ENCODE results near the gene IFNAR2. TPM values are rescaled to one million over a fixed set of nuclear protein-coding genes. Genes with fewer than 3 reads are reported as not detected.

IFNAR2 gene
- total RNA-seq, 1 donor from 2014 or later: 34.5 TPM

DNA sequence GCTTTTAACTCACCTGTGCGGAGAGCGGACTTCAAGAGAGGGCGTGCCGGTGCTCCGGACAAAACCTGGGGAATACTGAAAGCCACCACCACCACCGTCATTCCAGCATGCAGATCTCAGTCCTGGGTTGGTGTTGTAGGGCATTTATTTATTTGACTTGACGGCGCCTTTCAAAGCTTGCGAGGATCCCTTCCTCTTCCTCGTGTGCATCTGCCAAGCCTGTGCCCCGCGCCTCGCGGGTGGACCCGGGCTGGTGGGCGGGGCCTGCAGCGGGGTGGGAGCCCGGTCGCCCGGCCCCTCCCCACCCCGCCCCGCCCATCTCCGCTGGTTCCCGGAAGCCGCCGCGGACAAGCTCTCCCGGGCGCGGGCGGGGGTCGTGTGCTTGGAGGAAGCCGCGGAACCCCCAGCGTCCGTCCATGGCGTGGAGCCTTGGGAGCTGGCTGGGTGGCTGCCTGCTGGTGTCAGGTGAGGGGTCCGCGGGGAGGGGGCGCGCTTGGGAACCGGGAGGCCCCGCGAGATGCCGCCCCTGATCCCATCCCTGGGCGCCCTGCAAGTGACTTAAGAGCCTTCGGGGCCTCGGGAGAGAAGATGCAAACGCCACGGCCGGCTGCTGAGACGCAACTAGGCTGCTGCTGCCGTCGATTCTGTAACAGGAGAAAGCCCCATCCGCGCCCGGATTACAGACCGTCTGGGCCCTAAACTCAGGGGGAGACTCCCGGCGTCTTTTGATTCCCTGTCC lies 36.5 kb downstream of the IFNAR2 start, which contains the start of gene IL10RB:
Gene IL10RB, plus strand, starts transcription at position 318 of the 739 bp plus-strand sequence. Its CDS starts 99 bp downstream, at position 417.
- H3K4me1 ChIP-seq: peaks cover 43% of the 10 kb centered on the region
- TF ChIP-seq, protein P1, sequence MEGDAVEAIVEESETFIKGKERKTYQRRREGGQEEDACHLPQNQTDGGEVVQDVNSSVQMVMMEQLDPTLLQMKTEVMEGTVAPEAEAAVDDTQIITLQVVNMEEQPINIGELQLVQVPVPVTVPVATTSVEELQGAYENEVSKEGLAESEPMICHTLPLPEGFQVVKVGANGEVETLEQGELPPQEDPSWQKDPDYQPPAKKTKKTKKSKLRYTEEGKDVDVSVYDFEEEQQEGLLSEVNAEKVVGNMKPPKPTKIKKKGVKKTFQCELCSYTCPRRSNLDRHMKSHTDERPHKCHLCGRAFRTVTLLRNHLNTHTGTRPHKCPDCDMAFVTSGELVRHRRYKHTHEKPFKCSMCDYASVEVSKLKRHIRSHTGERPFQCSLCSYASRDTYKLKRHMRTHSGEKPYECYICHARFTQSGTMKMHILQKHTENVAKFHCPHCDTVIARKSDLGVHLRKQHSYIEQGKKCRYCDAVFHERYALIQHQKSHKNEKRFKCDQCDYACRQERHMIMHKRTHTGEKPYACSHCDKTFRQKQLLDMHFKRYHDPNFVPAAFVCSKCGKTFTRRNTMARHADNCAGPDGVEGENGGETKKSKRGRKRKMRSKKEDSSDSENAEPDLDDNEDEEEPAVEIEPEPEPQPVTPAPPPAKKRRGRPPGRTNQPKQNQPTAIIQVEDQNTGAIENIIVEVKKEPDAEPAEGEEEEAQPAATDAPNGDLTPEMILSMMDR (IDR thresholded peaks at IDR 0.05): no peak
- no peaks in the 10 kb centered on the region for H3K9me3 ChIP-seq
- DNase-seq: peak; percentile 84
- H3K4me3 ChIP-seq: peak within 1 kb of the TSS; percentile 82
- peak within 1 kb of the TSS; percentile 91 for H3K27ac ChIP-seq
- H3K27me3 ChIP-seq (ENCODE audit: low read depth): no peaks in the 10 kb centered on the region
- intact Hi-C loops (cut with DNase I): no loop called here
- ATAC-seq: peak; percentile 95
- peaks cover 38% of the 10 kb centered on the region for H3K36me3 ChIP-seq

DNA sequence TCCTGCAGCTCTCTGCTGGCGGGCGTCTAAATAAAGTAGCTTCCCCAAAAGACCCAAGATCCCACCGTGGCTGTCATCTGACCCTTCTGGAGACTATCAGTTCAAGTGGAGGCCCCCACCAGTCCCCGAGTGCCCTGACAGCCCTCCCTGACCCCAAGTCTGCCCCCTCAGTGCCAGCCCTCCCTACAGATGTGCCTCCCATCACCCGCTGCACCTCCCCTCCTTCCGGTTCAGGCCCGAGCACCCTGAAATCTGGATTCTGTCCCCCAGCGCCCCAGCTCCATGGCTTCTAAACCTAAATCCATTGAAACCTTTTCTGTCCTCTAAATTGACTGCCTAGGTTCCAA lies 37.0 kb downstream of the IFNAR2 start:
- intact Hi-C loops (cut with DNase I): no loop called here
- DNase-seq: no peak
- ATAC-seq: peak; percentile 36 to 44
- Histone ChIP-seq H3K9me3 (no peaks in the 10 kb centered on the region), H3K4me1 (peaks cover 38% of the 10 kb centered on the region), H3K27me3 (ENCODE audit: low read depth) (no peaks in the 10 kb centered on the region), H3K27ac (peak overlapping the region; percentile 91), H3K4me3 (peak overlapping the region; percentile 82), H3K36me3 (peaks cover 42% of the 10 kb centered on the region)
- TF ChIP-seq, protein P1 (IDR thresholded peaks at IDR 0.05): no peak

DNA sequence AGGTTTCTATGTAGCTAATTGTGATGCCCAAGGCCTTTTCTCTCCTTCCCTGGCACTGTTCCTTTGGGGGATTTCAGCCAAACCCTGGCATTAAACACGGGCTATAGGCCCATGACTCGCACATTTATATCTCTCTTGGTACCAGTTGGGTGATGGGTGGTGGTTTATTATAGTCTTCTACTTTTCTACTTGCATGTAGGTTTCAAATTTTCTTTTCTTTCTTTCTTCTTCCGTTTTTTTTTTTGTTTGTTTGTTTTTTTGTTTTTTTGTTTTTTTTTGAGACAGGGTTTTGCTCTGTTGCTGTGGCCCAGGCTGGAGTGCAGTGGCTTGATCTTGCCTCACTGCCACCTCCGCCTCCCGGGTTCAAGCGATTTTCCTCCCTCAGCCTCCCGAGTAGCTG lies 37.5 kb downstream of the IFNAR2 start:
- TF ChIP-seq, protein P1 (IDR thresholded peaks at IDR 0.05): no peak
- ATAC-seq (no peak), DNase-seq (no peak)
- Histone ChIP-seq H3K27me3 (ENCODE audit: low read depth) (no peaks in the 10 kb centered on the region), H3K36me3 (peaks cover 46% of the 10 kb centered on the region), H3K4me3 (peak overlapping the region; percentile 82), H3K9me3 (no peaks in the 10 kb centered on the region), H3K27ac (peak overlapping the region; percentile 91), H3K4me1 (peaks cover 33% of the 10 kb centered on the region)
- intact Hi-C loops (cut with DNase I): no loop called here

DNA sequence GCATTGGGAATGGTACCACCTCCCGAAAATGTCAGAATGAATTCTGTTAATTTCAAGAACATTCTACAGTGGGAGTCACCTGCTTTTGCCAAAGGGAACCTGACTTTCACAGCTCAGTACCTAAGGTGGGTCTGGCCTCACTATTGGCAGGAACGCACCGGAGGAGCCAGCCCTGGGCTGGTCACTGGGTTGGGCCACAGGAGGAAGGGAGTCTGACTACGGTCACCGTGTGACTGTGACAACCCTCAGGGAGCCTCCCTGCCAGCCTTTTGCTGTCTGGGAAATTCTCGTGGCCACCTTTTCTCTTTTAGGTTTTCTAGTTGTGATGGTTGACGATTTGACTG lies 38.6 kb downstream of the IFNAR2 start:
- DNase-seq: no peak
- Histone ChIP-seq H3K36me3 (peaks cover 46% of the 10 kb centered on the region), H3K27ac (no peak overlapping the region), H3K9me3 (no peaks in the 10 kb centered on the region), H3K27me3 (ENCODE audit: low read depth) (no peaks in the 10 kb centered on the region), H3K4me1 (peaks cover 39% of the 10 kb centered on the region), H3K4me3 (no peak overlapping the region)
- no peak for ATAC-seq
- TF ChIP-seq, protein P1 (IDR thresholded peaks at IDR 0.05): no peak
- intact Hi-C loops (cut with DNase I): no loop called here

DNA sequence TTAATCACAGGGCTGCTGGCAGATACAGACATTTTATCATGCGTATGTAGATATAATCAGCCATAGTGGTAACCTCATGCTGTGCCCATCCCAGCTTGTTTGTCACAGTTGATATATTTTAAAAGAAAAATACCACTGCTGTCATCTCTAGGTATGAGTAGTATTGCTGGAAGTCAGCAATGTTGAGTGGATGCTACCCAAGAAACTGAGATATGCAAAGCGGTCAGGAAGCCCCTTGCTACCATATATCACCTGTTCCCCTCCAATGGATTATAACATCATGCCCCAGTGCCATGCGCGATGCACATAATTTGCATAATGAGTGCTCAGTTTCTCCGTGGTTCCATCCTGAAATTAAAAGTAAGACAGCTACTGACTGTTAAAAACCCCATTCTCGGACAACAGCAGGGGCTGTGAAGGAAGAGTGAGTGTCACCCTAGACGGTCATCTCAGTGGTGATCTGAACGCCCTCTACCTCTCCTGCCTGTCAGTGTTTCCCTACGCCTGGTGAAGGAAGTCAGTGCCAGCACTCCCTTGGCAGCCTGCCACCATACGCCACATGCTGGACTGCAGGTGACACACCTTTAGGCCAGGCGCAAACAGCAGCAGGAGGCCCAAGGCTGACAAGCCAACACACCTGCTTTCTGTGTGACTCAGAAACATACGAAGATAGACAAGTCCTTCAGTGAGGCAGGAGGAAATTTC lies 39.2 kb downstream of the IFNAR2 start:
- no peaks in the 10 kb centered on the region for H3K9me3 ChIP-seq
- DNase-seq (peak; percentile 94), ATAC-seq (peak; percentile 70 to 76)
- TF ChIP-seq, protein P1 (IDR thresholded peaks at IDR 0.05): no peak
- peaks cover 46% of the 10 kb centered on the region for H3K36me3 ChIP-seq
- intact Hi-C loops (cut with DNase I): no loop called here
- H3K4me3 ChIP-seq: no peak overlapping the region
- no peak overlapping the region for H3K27ac ChIP-seq
- no peaks in the 10 kb centered on the region for H3K27me3 ChIP-seq (ENCODE audit: low read depth)
- H3K4me1 ChIP-seq: peaks cover 39% of the 10 kb centered on the region
